Right lobe of liver (tissue), 6 donors: ENCODE measurements around the gene SCIN. TPM values are rescaled to one million over a fixed set of nuclear protein-coding genes. Genes with fewer than 3 reads are reported as not detected.

Experiments
- ATAC-seq, 4 donors: fragments of 200-7000 bp; cut with Tn5 transposase; one replicate each; pipeline ENCODE4 v1.9.1; 2020; ENCODE audit warnings: mild to moderate bottlenecking in 4 of 4, moderate library complexity in 4 of 4
- DNase-seq, 3 donors: peaks; one replicate each; pipeline ENCODE4 v3.0.0-alpha.2; 2020
- H3K27ac ChIP-seq, 3 donors: fragments of 200-600 bp; one replicate each; pipeline ENCODE4 v1.8.0; 2022
- H3K27me3 ChIP-seq, 2 donors: fragments of 200-600 bp; one replicate each; pipeline ENCODE4 v1.8.0; 2022
- H3K36me3 ChIP-seq, 4 donors: fragments of 200-600 bp; sonication (generic) in 1 of 4; one replicate each; pipeline versions ENCODE4 v1.5.1 to v1.8.0; 2017 to 2022; ENCODE audit warnings: control low read depth in 1 of 4
- H3K4me1 ChIP-seq, 4 donors: fragments of 200-600 bp; sonication (generic) in 1 of 4; one replicate each; pipeline versions ENCODE4 v1.5.1 to v1.8.0; 2017 to 2022; ENCODE audit warnings: control low read depth in 1 of 4
- H3K4me3 ChIP-seq, 3 donors: fragments of 200-600 bp; one replicate each; pipeline ENCODE4 v1.8.0; 2022
- H3K9me3 ChIP-seq, 4 donors: fragments of 200-600 bp; sonication (generic) in 1 of 4; one replicate each; pipeline versions ENCODE4 v1.5.1 to v1.8.0; 2017 to 2022; ENCODE audit warnings: control low read depth in 1 of 4
- CTCF ChIP-seq, 4 donors: fragments of 200-600 bp in 3 of 4; fragments of 450-650 bp in 1 of 4; IDR thresholded peaks; one replicate each; pipeline versions ENCODE4 v1.5.1 to v1.8.0; 2016 to 2022; ENCODE audit warnings: antibody characterized with exemption in 4 of 4, mild to moderate bottlenecking in 2 of 4
- POLR2A ChIP-seq: fragments of 450-650 bp; IDR thresholded peaks from one replicate; pipeline ENCODE4 v1.6.1; 2017; ENCODE audit warnings: antibody characterized with exemption, mild to moderate bottlenecking
- WGBS: methylation state at CpG from one replicate; pipeline ENCODE4 v1.1.6; 2018; ENCODE audit warnings: low coverage, low lambda C conversion rate; ENCODE audit not compliant: insufficient coverage; ENCODE audit errors: missing lambda C conversion rate; 5-methylcytosine and 5-hydroxymethylcytosine counted together
- intact Hi-C, 2 donors: fragments of 100-400 bp; cut with DNase I; formaldehyde crosslinking; loops; one replicate each; pipeline versions ENCODE4 v1.11.2 to v1.14.1; 2022
- total RNA-seq, 6 experiments: library from RNA; depleted of rRNA in 2 of 6; stranded (reverse); fragments of >200 nt in 2 of 6; fragmentation: NEBNext Ultra II Directional in 3 of 6; extraction: Animal tissue kit (Norgen Biotek cat#: 25700) in 3 of 6; gene quantifications; one replicate each; pipeline versions ENCODE4 v1.1.0 to v1.2.4, GENCODE V29; 2016 to 2023
- donor health status: DM: no; HTN: yes; CAD: no.
- donor health status: DM: no; HTN: no; CAD: no.
- donor health status: DM: no; HTN: no; CAD: no.
- donor health status: DM: no; HTN: yes; CAD: no.
- donor health status: DM: no; HTN: yes; CAD: no.

Gene SCIN
- total RNA-seq, 6 experiments from 2014 or later = 0.06 to 0.20 (median 0.18) TPM; not detected in 3

GRCh38 chr7:12549106-12549505 lies 21.4 kb upstream of the SCIN start:
- Histone ChIP-seq H3K4me3 (no peak overlapping the region), H3K27ac (no peak overlapping the region), H3K4me1 (no peaks in the 10 kb centered on the region), H3K36me3 (no peaks in the 10 kb centered on the region), H3K9me3 (no peaks in the 10 kb centered on the region), H3K27me3 (peaks cover 0 to 4% of the 10 kb centered on the region in 2 donors)
- intact Hi-C loops = no loop called here
- WGBS = 31% methylated on average over 3 of the region's 3 CpGs
- DNase-seq (no peak), ATAC-seq (no peak)
- TF ChIP-seq CTCF (IDR thresholded peaks at IDR 0.05) (no peak), POLR2A (no peak)

- H3K27me3 ChIP-seq = peaks cover 0 to 4% of the 10 kb centered on the region in 2 donors
- WGBS = 84% methylated on average over 4 of the region's 4 CpGs
- intact Hi-C loops = no loop called here
- H3K4me3 ChIP-seq = no peak overlapping the region
- no peaks in the 10 kb centered on the region for H3K4me1 ChIP-seq
- no peaks in the 10 kb centered on the region for H3K9me3 ChIP-seq
- ATAC-seq (no peak), DNase-seq (no peak)
- no peaks in the 10 kb centered on the region for H3K36me3 ChIP-seq
- no peak overlapping the region for H3K27ac ChIP-seq
- no peak for TF ChIP-seq CTCF (IDR thresholded peaks at IDR 0.05)
- TF ChIP-seq POLR2A = no peak
These were observed 19.6 kb upstream of the SCIN start for GRCh38 chr7:12550956-12551355.

GRCh38 chr7:12552876-12553275 lies 17.6 kb upstream of the SCIN start:
- ATAC-seq (no peak), DNase-seq (no peak)
- Histone ChIP-seq H3K4me1 (no peaks in the 10 kb centered on the region), H3K9me3 (no peaks in the 10 kb centered on the region), H3K27ac (no peak overlapping the region), H3K36me3 (no peaks in the 10 kb centered on the region), H3K27me3 (no peaks in the 10 kb centered on the region), H3K4me3 (no peak overlapping the region)
- intact Hi-C loops = no loop called here
- TF ChIP-seq CTCF (IDR thresholded peaks at IDR 0.05) = no peak
- TF ChIP-seq POLR2A = no peak
- 75% methylated on average over 1 of the region's 1 CpG for WGBS

- Histone ChIP-seq H3K4me1 (no peaks in the 10 kb centered on the region), H3K4me3 (no peak overlapping the region), H3K27me3 (no peaks in the 10 kb centered on the region), H3K9me3 (no peaks in the 10 kb centered on the region), H3K36me3 (no peaks in the 10 kb centered on the region), H3K27ac (no peak overlapping the region)
- TF ChIP-seq CTCF (IDR thresholded peaks at IDR 0.05) = no peak
- no peak for TF ChIP-seq POLR2A
- no peak for ATAC-seq
- DNase-seq = no peak
- intact Hi-C loops = no loop called here
These were observed 17.1 kb upstream of the SCIN start for GRCh38 chr7:12553416-12553815.

- DNase-seq = no peak
- TF ChIP-seq CTCF (IDR thresholded peaks at IDR 0.05) (no peak), POLR2A (no peak)
These were observed 16.2 kb upstream of the SCIN start for GRCh38 chr7:12554351-12554750.

More at GRCh38 chr7:12554351-12554750, 16.2 kb upstream of the SCIN start:
- Histone ChIP-seq H3K27me3 (no peaks in the 10 kb centered on the region), H3K9me3 (no peaks in the 10 kb centered on the region), H3K4me3 (no peak overlapping the region), H3K27ac (no peak overlapping the region), H3K36me3 (no peaks in the 10 kb centered on the region), H3K4me1 (no peaks in the 10 kb centered on the region)
- 58% methylated on average over 2 of the region's 2 CpGs for WGBS
- intact Hi-C loops = no loop called here
- ATAC-seq = no peak
